NCI-H446 (cell line): ENCODE results near the gene PDGFRB.
A peak's percentile ranks its signal among the peaks of the same experiment; 100 is the strongest.

ENCODE experiments used
- DNase-seq, 2 experiments: peaks; one replicate each; lab custom pipeline; 2025; lab: John Stamatoyannopoulos, UW

PDGFRB gene

GRCh38 chr5:150181766-150182545, 26.3 kb upstream of the PDGFRB start:
- no peak for DNase-seq

- no peak for DNase-seq
Measured at GRCh38 chr5:150181027-150181426, 25.4 kb upstream of the PDGFRB start.

GRCh38 chr5:150180241-150181026, 24.8 kb upstream of the PDGFRB start:
- DNase-seq = peak in 1 of 2 experiments; percentile 19

GRCh38 chr5:150179019-150179620, 23.5 kb upstream of the PDGFRB start:
- DNase-seq = no peak

- no peak for DNase-seq
Measured at GRCh38 chr5:150178262-150178661, 22.6 kb upstream of the PDGFRB start.

GRCh38 chr5:150177721-150178120, 22.1 kb upstream of the PDGFRB start:
- DNase-seq = no peak

- DNase-seq = no peak
Measured at GRCh38 chr5:150176745-150177477, 21.3 kb upstream of the PDGFRB start.

- DNase-seq = no peak
Measured at GRCh38 chr5:150175536-150175935, 19.9 kb upstream of the PDGFRB start.

GRCh38 chr5:150175076-150175475, 19.4 kb upstream of the PDGFRB start:
- DNase-seq = no peak

GRCh38 chr5:150174285-150174684, 18.6 kb upstream of the PDGFRB start:
- no peak for DNase-seq

- no peak for DNase-seq
Measured at GRCh38 chr5:150173161-150173560, 17.5 kb upstream of the PDGFRB start.

GRCh38 chr5:150172556-150172955, 16.9 kb upstream of the PDGFRB start:
- DNase-seq = peak in 1 of 2 experiments; percentile 24

GRCh38 chr5:150172145-150172544, 16.5 kb upstream of the PDGFRB start:
- peak in 1 of 2 experiments; percentile 30 for DNase-seq

- no peak for DNase-seq
Measured at GRCh38 chr5:150168864-150169263, 13.2 kb upstream of the PDGFRB start.

- no peak for DNase-seq
Measured at GRCh38 chr5:150167908-150168307, 12.3 kb upstream of the PDGFRB start.

- no peak for DNase-seq
Measured at GRCh38 chr5:150167512-150167850, 11.8 kb upstream of the PDGFRB start.

GRCh38 chr5:150166650-150167511, 11.2 kb upstream of the PDGFRB start, which contains the start of gene CDX1:
TSS of gene CDX1 (plus strand) at chr5:150166778. CDS start at chr5:150166877, 99 bp downstream.
- DNase-seq = no peak

GRCh38 chr5:150166037-150166649, 10.5 kb upstream of the PDGFRB start:
- no peak for DNase-seq

GRCh38 chr5:150164211-150164980, 8.8 kb upstream of the PDGFRB start:
- DNase-seq = no peak

- DNase-seq = peak in 1 of 2 experiments; percentile 68
Measured at GRCh38 chr5:150163547-150164059, 8.0 kb upstream of the PDGFRB start.
